GM23338 (cell line): ENCODE measurements around the gene PRR19.

Experiments used
- CREB1 ChIP-seq: fragments of 250-450 bp; sonication (Bioruptor Pico); IDR thresholded peaks from 2 replicates; pipeline ENCODE4 v1.5.0; 2020; ENCODE audit warnings: low read depth, mild to moderate bottlenecking, moderate library complexity
- CTCF ChIP-seq, 2 experiments: fragments of 200-600 bp in 1 of 2; sonication (generic) in 1 of 2; conservative IDR thresholded peaks; 2 replicates each; pipeline versions ENCODE4 v1.5.1 to v1.6.1; 2016 to 2017; ENCODE audit warnings: antibody characterized with exemption in 2 of 2, low read depth in 2 of 2, mild to moderate bottlenecking in 2 of 2, moderate library complexity in 1 of 2
- EZH2 ChIP-seq: fragments of 200-600 bp; sonication (generic); IDR thresholded peaks from one replicate; pipeline ENCODE4 v1.8.0; 2017; ENCODE audit warnings: antibody characterized with exemption, mild to moderate bottlenecking, low read depth; ENCODE audit not compliant: unreplicated experiment
- EZH2phosphoT487 ChIP-seq: fragments of 200-600 bp; sonication (generic); IDR thresholded peaks from one replicate; pipeline ENCODE4 v1.8.1; 2018; ENCODE audit warnings: antibody characterized with exemption; ENCODE audit not compliant: unreplicated experiment
- JUNB ChIP-seq: IDR thresholded peaks from one replicate; pipeline ENCODE4 v1.6.1; 2016; ENCODE audit warnings: antibody characterized with exemption; ENCODE audit not compliant: unreplicated experiment
- NANOG ChIP-seq: IDR thresholded peaks from 2 replicates; pipeline ENCODE4 v1.6.1; 2016; ENCODE audit warnings: antibody characterized with exemption, borderline replicate concordance
- POLR2AphosphoS5 ChIP-seq: IDR thresholded peaks from 2 replicates; pipeline ENCODE4 v1.6.1; 2016; ENCODE audit warnings: antibody characterized with exemption, low read depth
- REST ChIP-seq: IDR thresholded peaks from one replicate; pipeline ENCODE4 v1.6.1; 2018; ENCODE audit warnings: antibody characterized with exemption; ENCODE audit not compliant: unreplicated experiment
- ZNF114 ChIP-seq: fragments of 250-450 bp; sonication (Bioruptor Pico); IDR thresholded peaks from 2 replicates; pipeline ENCODE4 v1.5.0; 2020; ENCODE audit warnings: mild to moderate bottlenecking, moderate library complexity
- ZNF331 ChIP-seq: fragments of 250-450 bp; sonication (Bioruptor Pico); IDR thresholded peaks from 2 replicates; pipeline ENCODE4 v1.5.0; 2020; ENCODE audit warnings: low read depth, mild to moderate bottlenecking, moderate library complexity
- TF ChIP-seq, protein P1 (sequence below): fragments of 250-450 bp; sonication (Bioruptor Pico); IDR thresholded peaks from 2 replicates; pipeline ENCODE4 v1.5.0; 2020; ENCODE audit warnings: mild to moderate bottlenecking, moderate library complexity
- TF ChIP-seq, protein P2 (sequence below): IDR thresholded peaks from 2 replicates; pipeline ENCODE4 v1.6.1; 2016; ENCODE audit warnings: antibody characterized with exemption

DNA sequence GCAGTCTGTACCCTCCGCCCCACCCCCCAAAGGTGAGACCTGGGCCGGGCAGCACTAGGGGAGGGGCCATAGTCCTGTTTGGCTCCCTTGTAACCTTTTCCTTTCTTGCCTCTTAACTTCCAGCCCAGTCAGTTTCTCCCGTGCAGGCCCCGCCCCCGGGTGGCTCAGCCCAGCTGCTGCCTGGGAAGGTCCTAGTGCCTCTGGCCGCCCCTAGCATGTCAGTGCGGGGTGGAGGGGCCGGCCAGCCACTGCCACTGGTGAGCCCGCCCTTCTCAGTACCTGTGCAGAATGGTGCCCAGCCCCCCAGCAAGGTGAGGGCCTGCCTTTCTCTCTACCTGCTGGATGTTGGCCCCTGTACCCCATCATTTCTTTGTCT lies 10.5 kb upstream of the PRR19 start:
- TF ChIP-seq CTCF (conservative IDR thresholded peaks at IDR 0.05; ENCODE audit: low read depth in 2 of 2) = no peak
- no peak for TF ChIP-seq REST
- TF ChIP-seq POLR2AphosphoS5 = no peak; the same call in 1 of the 2 replicates
- no peak for TF ChIP-seq CREB1 (CRISPR knock-in tag)
- TF ChIP-seq ZNF331 (CRISPR knock-in tag) = no peak
- no peak for TF ChIP-seq EZH2
- TF ChIP-seq EZH2phosphoT487 = no peak
- no peak for TF ChIP-seq ZNF114 (CRISPR knock-in tag)
- TF ChIP-seq, protein P1, sequence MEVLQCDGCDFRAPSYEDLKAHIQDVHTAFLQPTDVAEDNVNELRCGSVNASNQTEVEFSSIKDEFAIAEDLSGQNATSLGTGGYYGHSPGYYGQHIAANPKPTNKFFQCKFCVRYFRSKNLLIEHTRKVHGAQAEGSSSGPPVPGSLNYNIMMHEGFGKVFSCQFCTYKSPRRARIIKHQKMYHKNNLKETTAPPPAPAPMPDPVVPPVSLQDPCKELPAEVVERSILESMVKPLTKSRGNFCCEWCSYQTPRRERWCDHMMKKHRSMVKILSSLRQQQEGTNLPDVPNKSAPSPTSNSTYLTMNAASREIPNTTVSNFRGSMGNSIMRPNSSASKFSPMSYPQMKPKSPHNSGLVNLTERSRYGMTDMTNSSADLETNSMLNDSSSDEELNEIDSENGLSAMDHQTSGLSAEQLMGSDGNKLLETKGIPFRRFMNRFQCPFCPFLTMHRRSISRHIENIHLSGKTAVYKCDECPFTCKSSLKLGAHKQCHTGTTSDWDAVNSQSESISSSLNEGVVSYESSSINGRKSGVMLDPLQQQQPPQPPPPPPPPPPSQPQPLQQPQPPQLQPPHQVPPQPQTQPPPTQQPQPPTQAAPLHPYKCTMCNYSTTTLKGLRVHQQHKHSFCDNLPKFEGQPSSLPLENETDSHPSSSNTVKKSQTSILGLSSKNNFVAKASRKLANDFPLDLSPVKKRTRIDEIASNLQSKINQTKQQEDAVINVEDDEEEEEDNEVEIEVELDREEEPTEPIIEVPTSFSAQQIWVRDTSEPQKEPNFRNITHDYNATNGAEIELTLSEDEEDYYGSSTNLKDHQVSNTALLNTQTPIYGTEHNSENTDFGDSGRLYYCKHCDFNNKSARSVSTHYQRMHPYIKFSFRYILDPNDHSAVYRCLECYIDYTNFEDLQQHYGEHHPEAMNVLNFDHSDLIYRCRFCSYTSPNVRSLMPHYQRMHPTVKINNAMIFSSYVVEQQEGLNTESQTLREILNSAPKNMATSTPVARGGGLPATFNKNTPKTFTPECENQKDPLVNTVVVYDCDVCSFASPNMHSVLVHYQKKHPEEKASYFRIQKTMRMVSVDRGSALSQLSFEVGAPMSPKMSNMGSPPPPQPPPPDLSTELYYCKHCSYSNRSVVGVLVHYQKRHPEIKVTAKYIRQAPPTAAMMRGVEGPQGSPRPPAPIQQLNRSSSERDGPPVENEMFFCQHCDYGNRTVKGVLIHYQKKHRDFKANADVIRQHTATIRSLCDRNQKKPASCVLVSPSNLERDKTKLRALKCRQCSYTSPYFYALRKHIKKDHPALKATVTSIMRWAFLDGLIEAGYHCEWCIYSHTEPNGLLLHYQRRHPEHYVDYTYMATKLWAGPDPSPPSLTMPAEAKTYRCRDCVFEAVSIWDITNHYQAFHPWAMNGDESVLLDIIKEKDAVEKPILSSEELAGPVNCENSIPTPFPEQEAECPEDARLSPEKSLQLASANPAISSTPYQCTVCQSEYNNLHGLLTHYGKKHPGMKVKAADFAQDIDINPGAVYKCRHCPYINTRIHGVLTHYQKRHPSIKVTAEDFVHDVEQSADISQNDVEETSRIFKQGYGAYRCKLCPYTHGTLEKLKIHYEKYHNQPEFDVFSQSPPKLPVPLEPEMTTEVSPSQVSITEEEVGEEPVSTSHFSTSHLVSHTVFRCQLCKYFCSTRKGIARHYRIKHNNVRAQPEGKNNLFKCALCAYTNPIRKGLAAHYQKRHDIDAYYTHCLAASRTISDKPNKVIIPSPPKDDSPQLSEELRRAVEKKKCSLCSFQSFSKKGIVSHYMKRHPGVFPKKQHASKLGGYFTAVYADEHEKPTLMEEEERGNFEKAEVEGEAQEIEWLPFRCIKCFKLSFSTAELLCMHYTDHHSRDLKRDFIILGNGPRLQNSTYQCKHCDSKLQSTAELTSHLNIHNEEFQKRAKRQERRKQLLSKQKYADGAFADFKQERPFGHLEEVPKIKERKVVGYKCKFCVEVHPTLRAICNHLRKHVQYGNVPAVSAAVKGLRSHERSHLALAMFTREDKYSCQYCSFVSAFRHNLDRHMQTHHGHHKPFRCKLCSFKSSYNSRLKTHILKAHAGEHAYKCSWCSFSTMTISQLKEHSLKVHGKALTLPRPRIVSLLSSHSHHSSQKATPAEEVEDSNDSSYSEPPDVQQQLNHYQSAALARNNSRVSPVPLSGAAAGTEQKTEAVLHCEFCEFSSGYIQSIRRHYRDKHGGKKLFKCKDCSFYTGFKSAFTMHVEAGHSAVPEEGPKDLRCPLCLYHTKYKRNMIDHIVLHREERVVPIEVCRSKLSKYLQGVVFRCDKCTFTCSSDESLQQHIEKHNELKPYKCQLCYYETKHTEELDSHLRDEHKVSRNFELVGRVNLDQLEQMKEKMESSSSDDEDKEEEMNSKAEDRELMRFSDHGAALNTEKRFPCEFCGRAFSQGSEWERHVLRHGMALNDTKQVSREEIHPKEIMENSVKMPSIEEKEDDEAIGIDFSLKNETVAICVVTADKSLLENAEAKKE (CRISPR knock-in tag) = no peak
- no peak for TF ChIP-seq JUNB
- TF ChIP-seq NANOG = no peak
- TF ChIP-seq, protein P2, sequence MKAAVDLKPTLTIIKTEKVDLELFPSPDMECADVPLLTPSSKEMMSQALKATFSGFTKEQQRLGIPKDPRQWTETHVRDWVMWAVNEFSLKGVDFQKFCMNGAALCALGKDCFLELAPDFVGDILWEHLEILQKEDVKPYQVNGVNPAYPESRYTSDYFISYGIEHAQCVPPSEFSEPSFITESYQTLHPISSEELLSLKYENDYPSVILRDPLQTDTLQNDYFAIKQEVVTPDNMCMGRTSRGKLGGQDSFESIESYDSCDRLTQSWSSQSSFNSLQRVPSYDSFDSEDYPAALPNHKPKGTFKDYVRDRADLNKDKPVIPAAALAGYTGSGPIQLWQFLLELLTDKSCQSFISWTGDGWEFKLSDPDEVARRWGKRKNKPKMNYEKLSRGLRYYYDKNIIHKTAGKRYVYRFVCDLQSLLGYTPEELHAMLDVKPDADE = no peak; the same call in 1 of the 2 replicates
